ENCODE data around the gene ZHX3.

The ZHX3 gene

GRCh38 chr20:41352666-41353065, 35.1 kb upstream of the ZHX3 start:
- no peak for DNase-seq

GRCh38 chr20:41352106-41352505, 34.6 kb upstream of the ZHX3 start:
- no peak for DNase-seq

- DNase-seq, result no peak
Measured at GRCh38 chr20:41350408-41350962, 33.0 kb upstream of the ZHX3 start.

GRCh38 chr20:41349943-41350342, 32.4 kb upstream of the ZHX3 start:
- no peak for DNase-seq

GRCh38 chr20:41349266-41349665, 31.7 kb upstream of the ZHX3 start:
- no peak for DNase-seq

GRCh38 chr20:41348430-41349172, 31.1 kb upstream of the ZHX3 start:
- no peak for DNase-seq

GRCh38 chr20:41347523-41348429, 30.2 kb upstream of the ZHX3 start:
- no peak for DNase-seq

GRCh38 chr20:41345729-41346067, 28.2 kb upstream of the ZHX3 start:
- DNase-seq, result no peak

- no peak for DNase-seq
Measured at GRCh38 chr20:41344938-41345728, 27.6 kb upstream of the ZHX3 start.

GRCh38 chr20:41344477-41344876, 26.9 kb upstream of the ZHX3 start:
- DNase-seq, result no peak

GRCh38 chr20:41342474-41343464, 25.2 kb upstream of the ZHX3 start:
- no peak for DNase-seq

- DNase-seq, result no peak
Measured at GRCh38 chr20:41340327-41341055, 23.0 kb upstream of the ZHX3 start, which contains the start of gene LPIN3. Gene LPIN3 (plus strand): TSS chr20:41340821. CDS start chr20:41345804, 4,983 bp downstream.

GRCh38 chr20:41339957-41340326, 22.4 kb upstream of the ZHX3 start:
- DNase-seq, result no peak

- DNase-seq, result no peak
Measured at GRCh38 chr20:41336711-41337492, 19.4 kb upstream of the ZHX3 start.

- DNase-seq, result no peak
Measured at GRCh38 chr20:41335591-41335990, 18.1 kb upstream of the ZHX3 start.

- no peak for DNase-seq
Measured at GRCh38 chr20:41334443-41335421, 17.2 kb upstream of the ZHX3 start.

- DNase-seq, result no peak
Measured at GRCh38 chr20:41334036-41334435, 16.5 kb upstream of the ZHX3 start.

GRCh38 chr20:41331731-41332130, 14.2 kb upstream of the ZHX3 start:
- no peak for DNase-seq

GRCh38 chr20:41330941-41331340, 13.4 kb upstream of the ZHX3 start:
- DNase-seq, result no peak
